NCI-H82 treated with DMSO at 0.1 percent for 48 hours (cell line): ENCODE measurements around the gene MOK.
A peak's percentile ranks its signal among the peaks of the same experiment; 100 is the strongest.

Experiments
- DNase-seq: peaks from one replicate; lab custom pipeline; 2025; ENCODE audit not compliant: unreplicated experiment; lab: John Stamatoyannopoulos, UW

The MOK gene

DNA sequence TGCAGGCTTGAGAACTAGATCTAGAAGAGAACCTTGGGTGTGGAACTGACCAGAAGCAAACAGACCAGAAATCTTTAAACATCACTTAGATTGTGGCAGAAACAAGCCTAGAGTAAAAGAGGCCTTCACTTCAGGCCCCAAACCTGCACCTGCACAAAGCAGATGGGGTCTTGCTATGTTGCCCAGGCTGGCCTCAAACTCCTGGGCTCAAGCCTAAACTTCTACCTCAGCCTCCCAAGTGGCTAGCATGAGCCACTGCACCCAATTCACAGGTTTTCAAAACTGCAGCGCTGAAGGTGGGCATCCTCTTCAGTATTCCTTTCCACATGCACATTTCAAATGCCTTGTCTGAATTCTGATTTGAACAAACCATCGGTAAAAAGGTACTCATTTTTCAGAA is 19.9 kb downstream of the MOK start:
- DNase-seq, result no peak

- DNase-seq, result no peak
Measured at GRCh38 chr14:102283631-102284129, 21.3 kb downstream of the MOK start.

DNA sequence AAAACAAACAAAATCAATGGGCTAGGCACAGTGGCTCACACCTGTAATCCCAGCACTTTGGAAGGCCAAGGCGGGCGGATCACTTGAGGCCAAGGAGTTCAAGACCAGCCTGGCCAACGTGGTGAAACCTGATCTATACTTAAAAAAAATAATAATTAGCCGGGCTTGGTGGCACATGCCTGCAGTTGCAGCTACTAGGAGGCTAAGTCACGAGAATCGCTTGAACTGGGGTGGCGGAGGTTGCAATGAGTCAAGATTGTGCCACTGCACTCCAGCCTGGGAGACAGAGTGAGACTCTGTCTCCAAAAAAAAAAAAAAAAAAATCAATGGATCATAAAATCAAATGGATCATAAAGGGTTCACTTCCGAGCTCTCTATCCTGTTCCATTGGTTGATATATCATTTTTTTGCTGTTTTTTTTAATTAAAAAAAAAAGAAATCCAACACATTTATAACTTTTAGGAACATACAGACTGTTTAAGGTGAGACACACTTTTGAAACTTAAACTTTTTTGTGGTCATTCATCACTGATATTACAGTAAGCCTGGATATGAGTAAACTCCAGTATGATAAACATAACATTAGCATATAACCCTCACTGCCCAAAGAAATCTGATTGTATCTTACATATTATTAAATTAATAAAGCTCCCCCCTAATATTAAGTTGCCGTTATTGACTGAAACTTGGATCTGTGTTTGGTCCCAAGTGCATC is 22.1 kb downstream of the MOK start:
- no peak for DNase-seq

- no peak for DNase-seq
Measured at GRCh38 chr14:102280376-102280962, 24.5 kb downstream of the MOK start.

- no peak for DNase-seq
Measured at GRCh38 chr14:102279688-102280348, 25.1 kb downstream of the MOK start.

DNA sequence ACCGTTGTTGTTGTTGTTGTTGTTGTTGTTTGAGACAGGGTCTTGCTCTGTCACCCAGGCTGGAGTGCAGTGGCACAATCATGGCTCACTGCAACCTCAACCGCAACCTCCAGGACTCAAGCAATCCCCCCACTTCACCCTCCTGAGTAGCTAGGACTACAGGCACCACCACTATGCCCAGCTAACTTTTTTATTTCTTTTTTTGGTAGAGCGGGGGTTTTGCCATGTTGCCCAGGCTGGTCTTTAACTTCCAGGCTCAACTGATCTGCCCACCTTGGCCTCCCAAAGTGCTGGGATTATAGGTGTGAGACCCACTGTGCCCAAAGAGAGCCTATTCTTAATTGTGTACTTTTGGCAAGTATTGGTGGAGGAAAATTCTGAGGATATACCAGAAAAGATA is 25.7 kb downstream of the MOK start:
- DNase-seq, result no peak

DNA sequence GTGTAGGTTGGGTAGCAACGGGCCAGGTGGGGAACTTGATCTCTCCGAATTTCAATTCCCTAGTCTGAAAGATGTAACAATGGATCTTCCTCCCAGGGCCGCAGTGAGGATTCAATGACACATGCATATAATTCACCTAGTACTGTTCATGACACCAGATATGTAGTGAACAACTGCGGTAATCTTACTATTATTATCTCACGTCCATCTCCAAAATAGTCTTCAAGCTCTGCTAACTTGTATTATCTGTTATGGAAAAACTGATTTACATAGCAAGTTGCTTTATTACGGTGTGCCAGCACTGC is 26.4 kb downstream of the MOK start:
- DNase-seq, result no peak

DNA sequence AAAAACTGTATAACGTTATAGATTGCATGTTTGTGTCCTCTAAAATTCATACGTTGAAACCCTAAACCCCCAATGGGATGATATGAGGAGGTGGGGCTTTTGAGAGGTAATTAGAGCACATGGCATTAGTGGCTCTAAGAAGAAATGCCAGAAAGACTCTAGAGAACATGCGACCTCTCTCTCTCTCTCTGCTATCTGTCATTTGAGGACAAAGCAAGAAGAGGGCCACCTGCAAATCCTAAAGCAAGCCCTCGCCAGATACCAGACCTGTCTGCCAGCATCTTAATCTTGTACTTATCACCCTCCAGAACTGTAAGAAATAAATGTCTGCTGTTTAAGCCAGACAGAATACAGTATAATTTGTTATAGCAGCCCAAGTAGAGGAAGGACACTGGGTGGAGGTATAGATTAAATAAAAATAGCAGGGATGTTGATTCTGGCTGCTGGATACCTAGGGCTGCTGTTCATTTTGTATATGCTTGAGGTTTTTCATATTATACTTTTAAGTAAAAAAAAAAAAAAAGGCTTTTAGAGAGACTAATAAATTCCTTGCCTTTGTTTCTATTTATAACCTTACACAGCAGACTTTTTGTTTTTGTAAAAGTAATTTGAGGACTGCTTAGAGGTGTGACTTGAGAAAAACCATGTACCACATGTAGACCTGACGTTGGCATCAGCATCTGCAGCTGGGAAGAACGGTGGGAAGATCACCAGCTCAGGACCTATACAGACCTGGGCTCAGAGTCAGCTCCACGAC is 26.9 kb downstream of the MOK start:
- no peak for DNase-seq

DNA sequence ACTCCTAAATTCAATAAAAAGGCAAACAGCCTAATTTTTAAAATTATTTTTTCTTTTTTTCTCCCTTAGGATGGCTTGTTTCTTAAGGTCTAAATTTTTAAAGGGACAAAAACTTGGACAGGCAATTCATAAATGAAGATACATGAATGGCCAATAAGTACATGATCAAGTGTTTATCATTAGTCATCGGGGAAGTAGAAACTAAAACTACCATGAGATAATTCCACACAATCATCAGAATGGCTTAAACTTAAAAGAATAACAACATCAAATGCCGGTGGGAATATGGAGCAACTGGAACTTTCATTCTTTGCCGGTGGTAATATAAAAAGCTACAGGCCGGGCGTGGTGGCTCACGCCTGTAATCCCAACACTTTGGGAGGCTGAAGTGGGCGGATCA is 29.1 kb downstream of the MOK start:
- DNase-seq, result no peak

DNA sequence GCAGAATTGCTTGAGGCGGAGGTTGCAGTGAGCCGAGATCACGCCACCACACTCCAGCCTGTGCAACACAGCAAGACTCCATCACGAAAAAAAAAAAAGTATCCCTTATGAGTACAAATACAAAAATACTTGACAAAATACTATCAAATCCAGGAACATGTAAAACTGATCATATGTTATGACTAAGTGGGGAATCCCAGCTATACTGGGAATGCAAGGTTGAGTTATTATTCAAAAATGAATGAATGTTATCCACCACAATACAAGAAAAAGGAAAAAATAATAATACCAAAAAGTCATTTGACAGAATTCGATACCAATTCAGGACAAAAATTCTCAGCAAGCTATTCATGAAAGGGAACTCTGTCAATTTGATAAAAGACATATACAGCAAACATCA is 32.6 kb downstream of the MOK start:
- no peak for DNase-seq

DNA sequence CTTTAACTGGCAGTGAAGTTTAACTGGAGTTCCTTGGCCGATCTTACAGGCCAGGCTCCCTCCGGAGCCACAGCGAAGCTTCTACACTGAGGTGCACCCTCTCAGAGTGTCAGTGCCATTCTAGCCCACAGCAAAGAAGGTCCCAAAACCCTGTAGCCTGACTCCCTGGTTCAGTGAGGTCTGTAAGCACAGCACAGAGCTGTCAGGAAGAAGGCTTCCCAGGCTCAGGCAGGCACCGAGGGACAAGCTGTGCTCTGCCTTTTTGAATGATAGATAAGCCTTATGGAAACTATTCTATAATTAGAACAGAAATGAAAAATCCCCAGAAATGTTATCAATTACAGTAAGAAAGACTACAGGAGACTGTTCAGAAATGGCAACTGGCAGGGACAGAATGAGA is 40.2 kb downstream of the MOK start:
- DNase-seq, result no peak

- no peak for DNase-seq
Measured at GRCh38 chr14:102264355-102264754, 40.6 kb downstream of the MOK start.

- DNase-seq, result peak; percentile 23
Measured at GRCh38 chr14:102262929-102263462, 42.0 kb downstream of the MOK start.

GRCh38 chr14:102258136-102258535 is 46.8 kb downstream of the MOK start:
- no peak for DNase-seq

GRCh38 chr14:102256716-102257115 is 48.2 kb downstream of the MOK start:
- no peak for DNase-seq

GRCh38 chr14:102255401-102256190 is 49.4 kb downstream of the MOK start:
- DNase-seq, result no peak

DNA sequence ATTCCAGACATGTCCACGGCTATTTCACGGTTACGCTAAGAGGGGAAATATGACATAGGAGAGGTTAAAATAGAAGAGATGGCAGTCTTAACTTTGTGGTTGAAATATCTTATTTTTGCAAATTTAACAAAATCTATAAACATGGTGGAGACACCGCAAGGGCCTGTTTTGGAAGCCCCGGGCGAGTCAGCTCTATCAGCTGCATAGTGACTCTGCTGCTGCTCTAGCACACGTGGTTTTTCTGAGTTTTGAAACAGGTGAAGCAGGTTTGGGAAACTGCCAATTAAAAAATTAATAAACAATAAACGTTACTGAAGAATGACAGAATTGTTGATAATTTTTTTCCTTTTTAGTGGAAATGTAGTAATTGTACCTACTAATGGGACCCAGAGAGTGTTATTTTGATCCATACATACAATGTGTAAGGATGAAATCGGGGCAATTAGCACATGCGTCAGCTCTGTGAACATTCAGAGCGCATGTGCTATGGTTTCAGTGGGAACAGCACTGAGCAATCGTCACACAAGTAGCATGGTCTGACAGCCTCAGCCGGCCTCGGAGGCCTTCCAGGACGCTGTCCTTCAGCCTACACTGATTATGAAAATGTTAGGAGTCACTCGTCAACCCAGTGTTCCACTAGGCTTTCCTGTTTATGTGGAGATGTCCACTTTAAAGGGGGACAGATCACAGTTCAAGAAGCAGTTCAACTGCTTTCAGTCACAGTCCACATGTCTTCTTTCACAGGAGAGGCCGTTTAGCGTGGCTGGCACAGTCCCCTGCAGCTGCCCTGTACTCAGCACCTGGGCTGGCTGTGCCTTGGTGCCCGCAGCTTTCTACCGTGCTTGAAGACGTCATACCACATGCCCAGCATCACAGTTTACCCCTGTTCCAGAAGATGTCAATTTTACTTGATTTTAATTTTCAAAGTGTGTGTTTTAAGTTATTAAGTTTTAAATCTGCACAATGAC is 51.8 kb downstream of the MOK start:
- DNase-seq, result no peak

GRCh38 chr14:102251161-102251560 is 53.8 kb downstream of the MOK start:
- no peak for DNase-seq

DNA sequence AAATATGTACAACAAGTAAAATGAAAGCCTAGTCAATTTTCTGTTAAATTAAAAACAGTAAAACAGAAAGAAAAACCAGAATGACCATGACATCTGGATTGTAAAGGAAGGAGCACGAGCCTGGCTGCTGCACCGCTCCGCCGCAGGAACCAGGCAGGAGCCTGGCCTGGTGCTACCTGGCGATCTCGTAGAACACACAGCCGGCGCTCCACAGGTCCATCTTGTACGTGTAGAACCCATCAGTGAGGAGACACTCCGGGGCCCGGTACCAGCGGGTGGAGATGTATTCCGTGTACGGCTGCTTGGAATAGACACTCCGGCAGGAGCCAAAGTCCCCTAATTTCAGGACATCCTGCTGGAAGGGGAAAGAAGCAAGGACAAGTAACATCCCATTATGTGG is 54.3 kb downstream of the MOK start:
- no peak for DNase-seq

DNA sequence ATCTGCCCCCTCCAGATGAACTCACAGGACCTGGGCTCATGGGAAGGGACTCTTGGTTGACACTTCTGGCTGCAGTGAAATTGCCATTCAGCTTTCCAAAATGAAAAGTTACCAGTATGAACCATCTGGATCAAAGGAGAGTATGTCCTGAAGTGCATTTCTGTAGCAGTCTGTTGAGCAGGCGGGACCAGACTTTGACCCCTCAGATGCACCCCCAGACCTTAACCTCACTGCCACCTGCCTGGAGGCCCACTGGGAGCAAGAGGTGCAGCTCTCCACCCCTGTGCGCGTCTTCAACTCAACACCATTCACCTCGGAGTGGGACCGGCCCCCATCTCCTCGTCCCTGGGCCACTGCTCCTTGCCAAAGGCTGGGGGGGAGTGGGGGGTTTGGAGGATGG is 55.0 kb downstream of the MOK start:
- DNase-seq, result no peak
